CD14-positive monocyte (primary cell): ENCODE data around the gene PTTG1. TPM values are rescaled to one million over a fixed set of nuclear protein-coding genes. Genes with fewer than 3 reads are reported as not detected.

Source experiments
- DNase-seq, 3 donors: peaks; one replicate each; pipeline ENCODE4 v3.0.0-alpha.2; 2011 to 2022
- H2AFZ ChIP-seq: 2 replicates; pipeline ENCODE4 v1.6.0; 2012; ENCODE audit warnings: mild to moderate bottlenecking, low read depth, low read length, inconsistent platforms; ENCODE audit not compliant: insufficient read depth, poor library complexity, severe bottlenecking
- H3K27ac ChIP-seq, 2 donors: 1 replicate in 1 of 2; 2 replicates in 1 of 2; pipeline ENCODE4 v1.5.1; 2012 to 2013; ENCODE audit warnings: low read length in 2 of 2, control low read depth in 1 of 2, inconsistent platforms in 1 of 2, low read depth in 1 of 2, mild to moderate bottlenecking in 1 of 2
- H3K27me3 ChIP-seq, 2 donors: one replicate each; pipeline versions ENCODE4 v1.6.0 to v1.6.1; 2011 to 2013; ENCODE audit warnings: low read length in 2 of 2; ENCODE audit not compliant: control insufficient read depth in 2 of 2, insufficient read depth in 2 of 2
- H3K36me3 ChIP-seq, 2 donors: replicated peaks in 1 of 2; 1 replicate in 1 of 2; 2 replicates in 1 of 2; pipeline versions ENCODE4 v1.5.1 to v1.6.1; 2012 to 2013; ENCODE audit warnings: low read length in 2 of 2, control low read depth in 1 of 2, inconsistent platforms in 1 of 2, mild to moderate bottlenecking in 1 of 2; ENCODE audit not compliant: insufficient read depth in 2 of 2, control insufficient read depth in 1 of 2
- H3K4me1 ChIP-seq, 2 donors: 1 replicate in 1 of 2; 2 replicates in 1 of 2; pipeline versions ENCODE4 v1.5.1 to v1.6.1; 2012 to 2013; ENCODE audit warnings: low read length in 2 of 2, control low read depth in 1 of 2, inconsistent platforms in 1 of 2, mild to moderate bottlenecking in 1 of 2, moderate library complexity in 1 of 2; ENCODE audit not compliant: insufficient read depth in 2 of 2, control insufficient read depth in 1 of 2
- H3K4me2 ChIP-seq: replicated peaks from 2 replicates; pipeline ENCODE3; 2012; ENCODE audit warnings: low read length, moderate library complexity, mild to moderate bottlenecking; ENCODE audit not compliant: poor library complexity, severe bottlenecking; ENCODE audit errors: extremely low read depth
- H3K4me3 ChIP-seq, 3 experiments: fragments of 200-600 bp in 1 of 3; sonication (generic) in 1 of 3; replicated peaks in 1 of 3; 1 replicate in 2 of 3; 2 replicates in 1 of 3; pipeline ENCODE4 v1.5.1; 2011 to 2013; ENCODE audit warnings: low read length in 3 of 3, mild to moderate bottlenecking in 3 of 3, control low read depth in 2 of 3, low read depth in 2 of 3, inconsistent platforms in 1 of 3, moderate library complexity in 1 of 3
- H3K79me2 ChIP-seq: 2 replicates; pipeline ENCODE4 v1.6.0; 2012; ENCODE audit warnings: mild to moderate bottlenecking, control low read depth, inconsistent platforms, low read length, moderate library complexity; ENCODE audit not compliant: insufficient read depth
- H3K9ac ChIP-seq: 2 replicates; pipeline ENCODE4 v1.6.0; 2017; ENCODE audit warnings: low read length, mild to moderate bottlenecking; ENCODE audit not compliant: insufficient read depth, poor library complexity, severe bottlenecking
- H3K9me3 ChIP-seq, 2 donors: replicated peaks in 1 of 2; 1 replicate in 1 of 2; 2 replicates in 1 of 2; pipeline versions ENCODE4 v1.5.1 to v1.6.1; 2012 to 2013; ENCODE audit warnings: low read length in 2 of 2, control low read depth in 1 of 2; ENCODE audit not compliant: control insufficient read depth in 1 of 2, insufficient read depth in 1 of 2
- H4K20me1 ChIP-seq: 2 replicates; pipeline ENCODE4 v1.6.0; 2012; ENCODE audit warnings: mild to moderate bottlenecking, low read length, control low read depth, moderate library complexity; ENCODE audit not compliant: insufficient read depth
- H3K27ac Mint-ChIP-seq, 7 donors: one replicate each; pipeline ENCODE4 v1.8.0; 2020; ENCODE audit warnings: mild to moderate bottlenecking in 7 of 7, mixed read lengths in 7 of 7, moderate library complexity in 6 of 7, inconsistent platforms in 2 of 7
- H3K27me3 Mint-ChIP-seq, 3 donors: one replicate each; pipeline ENCODE4 v1.8.0; 2021 to 2022; ENCODE audit warnings: low read depth in 3 of 3, mild to moderate bottlenecking in 3 of 3, mixed read lengths in 3 of 3, moderate library complexity in 3 of 3, inconsistent platforms in 1 of 3
- H3K36me3 Mint-ChIP-seq, 2 donors: one replicate each; pipeline ENCODE4 v1.8.0; 2020; ENCODE audit warnings: mixed read lengths in 2 of 2, inconsistent platforms in 1 of 2, mild to moderate bottlenecking in 1 of 2
- H3K4me1 Mint-ChIP-seq: one replicate; pipeline ENCODE4 v1.8.0; 2020; ENCODE audit warnings: mild to moderate bottlenecking, mixed read lengths
- H3K4me3 Mint-ChIP-seq, 2 donors: one replicate each; pipeline ENCODE4 v1.8.0; 2020; ENCODE audit warnings: mild to moderate bottlenecking in 2 of 2, mixed read lengths in 2 of 2, moderate library complexity in 1 of 2
- H3K9me3 Mint-ChIP-seq, 7 donors: one replicate each; pipeline ENCODE4 v1.8.0; 2020 to 2022; ENCODE audit warnings: mixed read lengths in 7 of 7, mild to moderate bottlenecking in 6 of 7, moderate library complexity in 6 of 7, inconsistent platforms in 2 of 7
- WGBS: methylation state at CpG from one replicate; pipeline ENCODE4 v1.1.5; 2013; ENCODE audit warnings: missing lambda C conversion rate; ENCODE audit not compliant: insufficient coverage; 5-methylcytosine and 5-hydroxymethylcytosine counted together
- intact Hi-C, 2 donors: fragments of 100-400 bp; cut with micrococcal nuclease; formaldehyde crosslinking; loops; one replicate each; pipeline versions ENCODE4 v1.15.0 to v1.15.1; 2023
- polyA plus RNA-seq, 3 donors: library from polyadenylated mRNA; depleted of rRNA in 1 of 3; unstranded in 2 of 3; stranded (reverse) in 1 of 3; fragments of 300-500 nt in 2 of 3; fragments of >200 nt in 1 of 3; fragmentation: Illumina TruSeq in 2 of 3; gene quantifications; 1 replicate in 2 of 3; 2 replicates in 1 of 3; pipeline ENCODE4 v1.2.3, GENCODE V29; 2012 to 2021
- TF ChIP-seq, protein P1 (sequence below): fragments of 200-600 bp; IDR thresholded peaks from one replicate; pipeline ENCODE4 v1.8.0; 2022; ENCODE audit warnings: antibody characterized with exemption, mild to moderate bottlenecking

The PTTG1 gene
- polyA plus RNA-seq, 3 donors, result 2.5 to 3.6 (median 3.3) TPM

- peaks cover 5 to 14% (median 6%) of the 10 kb centered on the region in 3 donors for H3K27me3 Mint-ChIP-seq
- TF ChIP-seq, protein P1, sequence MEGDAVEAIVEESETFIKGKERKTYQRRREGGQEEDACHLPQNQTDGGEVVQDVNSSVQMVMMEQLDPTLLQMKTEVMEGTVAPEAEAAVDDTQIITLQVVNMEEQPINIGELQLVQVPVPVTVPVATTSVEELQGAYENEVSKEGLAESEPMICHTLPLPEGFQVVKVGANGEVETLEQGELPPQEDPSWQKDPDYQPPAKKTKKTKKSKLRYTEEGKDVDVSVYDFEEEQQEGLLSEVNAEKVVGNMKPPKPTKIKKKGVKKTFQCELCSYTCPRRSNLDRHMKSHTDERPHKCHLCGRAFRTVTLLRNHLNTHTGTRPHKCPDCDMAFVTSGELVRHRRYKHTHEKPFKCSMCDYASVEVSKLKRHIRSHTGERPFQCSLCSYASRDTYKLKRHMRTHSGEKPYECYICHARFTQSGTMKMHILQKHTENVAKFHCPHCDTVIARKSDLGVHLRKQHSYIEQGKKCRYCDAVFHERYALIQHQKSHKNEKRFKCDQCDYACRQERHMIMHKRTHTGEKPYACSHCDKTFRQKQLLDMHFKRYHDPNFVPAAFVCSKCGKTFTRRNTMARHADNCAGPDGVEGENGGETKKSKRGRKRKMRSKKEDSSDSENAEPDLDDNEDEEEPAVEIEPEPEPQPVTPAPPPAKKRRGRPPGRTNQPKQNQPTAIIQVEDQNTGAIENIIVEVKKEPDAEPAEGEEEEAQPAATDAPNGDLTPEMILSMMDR, result no peak
- no peak overlapping the region for H3K9ac ChIP-seq
- no peak overlapping the region for H3K4me3 Mint-ChIP-seq
- no peaks in the 10 kb centered on the region for H3K36me3 ChIP-seq
- no peak overlapping the region for H3K4me3 ChIP-seq
- H3K9me3 ChIP-seq, result no peaks in the 10 kb centered on the region
- peaks cover 14% of the 10 kb centered on the region for H3K4me1 Mint-ChIP-seq
- H3K27ac Mint-ChIP-seq, result no peak overlapping the region
- H3K79me2 ChIP-seq, result no peaks in the 10 kb centered on the region
- H3K9me3 Mint-ChIP-seq, result peaks cover 0 to 4% (median 0%) of the 10 kb centered on the region in 7 donors
- H3K4me2 ChIP-seq, result no peak overlapping the region
- H2AFZ ChIP-seq, result no peak overlapping the region
- H3K36me3 Mint-ChIP-seq, result no peaks in the 10 kb centered on the region
- H3K27ac ChIP-seq, result no peak overlapping the region
- intact Hi-C loops, result no loop called here
- WGBS, result 8% methylated on average over 1 of the region's 1 CpG
- peaks cover 8 to 13% of the 10 kb centered on the region in 2 donors for H3K4me1 ChIP-seq
- peak in 1 of 3 donors; percentile 26 for DNase-seq
- H4K20me1 ChIP-seq, result no peaks in the 10 kb centered on the region
- H3K27me3 ChIP-seq, result no peaks in the 10 kb centered on the region
Observed at GRCh38 chr5:160453751-160454150, 32.1 kb downstream of the PTTG1 start.

GRCh38 chr5:160455600-160455999, 33.9 kb downstream of the PTTG1 start:
- no peak overlapping the region for H3K4me2 ChIP-seq

More at GRCh38 chr5:160455600-160455999, 33.9 kb downstream of the PTTG1 start:
- Histone ChIP-seq H4K20me1 (no peaks in the 10 kb centered on the region), H3K27ac (no peak overlapping the region), H3K36me3 (no peaks in the 10 kb centered on the region), H2AFZ (no peak overlapping the region), H3K9ac (no peak overlapping the region), H3K9me3 (no peaks in the 10 kb centered on the region), H3K4me1 (peaks cover 8 to 13% of the 10 kb centered on the region in 2 donors), H3K4me3 (no peak overlapping the region), H3K27me3 (no peaks in the 10 kb centered on the region), H3K79me2 (no peaks in the 10 kb centered on the region)
- Mint-ChIP-seq H3K36me3 (no peaks in the 10 kb centered on the region), H3K4me1 (peaks cover 14% of the 10 kb centered on the region), H3K27me3 (peaks cover 5 to 13% (median 6%) of the 10 kb centered on the region in 3 donors), H3K4me3 (peak overlapping the region in 1 of 2 donors; percentile 14), H3K27ac (no peak overlapping the region), H3K9me3 (peaks cover 0 to 2% (median 0%) of the 10 kb centered on the region in 7 donors)
- TF ChIP-seq, protein P1, result no peak
- DNase-seq, result no peak
- WGBS, result 20% methylated on average over 1 of the region's 4 CpGs
- intact Hi-C loops, result no loop called here
